ENCODE data around the gene RTEL1. TPM values are rescaled to one million over a fixed set of nuclear protein-coding genes. Genes with fewer than 3 reads are reported as not detected.

Gene RTEL1
- polyA plus RNA-seq, 1 of the 3 experiments (the other 2 are of a cell fraction): 9.9 TPM

DNA sequence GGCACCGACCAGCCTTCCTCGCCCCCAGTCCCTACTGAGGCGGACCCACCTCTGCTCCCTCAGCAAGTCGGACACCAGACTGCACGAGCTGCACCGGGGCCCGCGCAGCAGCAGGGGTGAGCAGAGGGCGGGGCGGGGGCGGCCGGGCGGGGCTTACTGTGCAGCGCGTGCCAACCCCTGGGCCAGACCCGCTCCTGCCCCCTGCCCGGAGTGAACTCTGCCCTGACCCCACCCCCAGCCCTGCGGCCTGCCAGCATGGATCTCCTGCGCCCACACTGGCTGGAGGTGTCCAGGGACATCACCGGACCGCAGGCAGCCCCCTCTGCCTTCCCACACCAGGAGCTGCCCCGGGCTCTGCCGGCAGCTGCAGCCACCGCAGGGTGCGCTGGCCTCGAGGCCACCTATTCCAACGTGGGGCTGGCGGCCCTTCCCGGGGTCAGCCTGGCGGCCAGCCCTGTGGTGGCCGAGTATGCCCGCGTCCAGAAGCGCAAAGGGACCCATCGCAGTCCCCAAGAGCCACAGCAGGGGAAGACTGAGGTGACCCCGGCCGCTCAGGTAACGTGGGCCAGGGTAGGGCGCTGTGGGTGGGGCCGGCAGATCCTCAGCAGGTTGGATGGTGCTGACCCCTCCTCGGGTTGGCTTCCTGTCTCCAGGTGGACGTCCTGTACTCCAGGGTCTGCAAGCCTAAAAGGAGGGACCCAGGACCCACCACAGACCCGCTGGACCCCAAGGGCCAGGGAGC lies 80.0 kb downstream of the RTEL1 start:
- H3K36me3 ChIP-seq (replicated peaks in 1 of 2; ENCODE audit: control insufficient read depth in 1 of 2, insufficient read depth in 2 of 2, low read length in 1 of 2): peaks cover under 1 to 32% of the 10 kb centered on the region in 2 experiments
- TF ChIP-seq ELF1 (IDR thresholded peaks at IDR 0.05) (no peak), TEAD4 (IDR thresholded peaks at IDR 0.05; ENCODE audit: borderline replicate concordance, insufficient read depth) (no peak), EZH2phosphoT487 (IDR thresholded peaks at IDR 0.05; ENCODE audit: borderline replicate concordance, low read depth) (no peak), NFIC (IDR thresholded peaks at IDR 0.05; ENCODE audit: borderline replicate concordance) (no peak), MXI1 (IDR thresholded peaks at IDR 0.05; ENCODE audit: low read depth, low read length) (no peak), PBX3 (IDR thresholded peaks at IDR 0.05) (no peak), REST (IDR thresholded peaks at IDR 0.05; ENCODE audit: low read depth, low read length) (no peak), FOXJ3 (CRISPR knock-in tag; IDR thresholded peaks at IDR 0.05) (no peak), RXRA (IDR thresholded peaks at IDR 0.05; ENCODE audit: borderline replicate concordance, low read depth) (no peak), SMC3 (IDR thresholded peaks at IDR 0.05; ENCODE audit: low read depth, low read length) (no peak), IRF3 (IDR thresholded peaks at IDR 0.05; ENCODE audit: low read depth, low read length) (no peak), TCF12 (IDR thresholded peaks at IDR 0.05) (no peak), JUND (IDR thresholded peaks at IDR 0.05) (no peak), USF1 (IDR thresholded peaks at IDR 0.05; ENCODE audit: borderline replicate concordance, low read depth) (no peak), SIN3A (IDR thresholded peaks at IDR 0.05; ENCODE audit: borderline replicate concordance, low read depth, low read length) (no peak)

More for the DNA sequence above, 80.0 kb downstream of the RTEL1 start:
- Histone ChIP-seq H3K27ac (ENCODE audit: low read depth in 2 of 2, low read length in 1 of 2) (no peak overlapping the region), H3K4me3 (ENCODE audit: low read depth in 2 of 2, low read length in 1 of 2) (no peak overlapping the region), H3K4me2 (no peak overlapping the region), H3K4me1 (ENCODE audit: control insufficient read depth in 1 of 2, insufficient read depth in 2 of 2, low read depth in 1 of 2, low read length in 1 of 2) (peaks cover 0 to 14% of the 10 kb centered on the region in 2 experiments; a peak in 1 of 4 replicates), H3K27me3 (ENCODE audit: insufficient read depth) (no peaks in the 10 kb centered on the region), H3F3A (replicated peaks; ENCODE audit: insufficient read depth) (peaks cover 9% of the 10 kb centered on the region), H3K9me3 (no peaks in the 10 kb centered on the region), H3K79me2 (ENCODE audit: insufficient read depth) (peaks cover 18% of the 10 kb centered on the region), H3K9ac (no peak overlapping the region), H4K20me1 (ENCODE audit: insufficient read depth) (peaks cover 13% of the 10 kb centered on the region), H3K9me2 (no peaks in the 10 kb centered on the region), H2AFZ (ENCODE audit: low read depth) (no peak overlapping the region)
- WGBS (ENCODE audit: low lambda C conversion rate): 100% methylated on average over 2 of the region's 43 CpGs
- ChIA-PET POLR2A (interaction anchor here (1.1 to 1.2 kb wide), 2 partner anchors 15 to 30 kb away, joined by 3 to 4 read pairs; partner anchors contain the start of genes ARFRP1 and ZGPAT), CTCF (interaction anchor here (1.1 to 1.4 kb wide), 3 partner anchors 13 to 33 kb away, joined by 3 to 4 read pairs (median 4); partner anchors contain the start of genes ARFRP1 and ZGPAT)
- no peak for DNase-seq

Measured in SK-N-SH (cell line).